Lung (tissue), 12 donors: ENCODE measurements around the gene DGKQ. TPM values are rescaled to one million over a fixed set of nuclear protein-coding genes. Genes with fewer than 3 reads are reported as not detected.

Experiments
- ATAC-seq: fragments of 200-7000 bp; cut with Tn5 transposase; one replicate; pipeline ENCODE4 v1.9.1; 2020; ENCODE audit warnings: moderate number of reproducible peaks; ENCODE audit not compliant: insufficient read depth, low FRiP score
- DNase-seq, 3 donors: peaks; one replicate each; pipeline ENCODE4 v3.0.0-alpha.2; 2013 to 2017
- H3K27ac ChIP-seq, 2 donors: one replicate each; pipeline ENCODE4 v1.5.1; 2013; ENCODE audit warnings: mild to moderate bottlenecking in 2 of 2, moderate library complexity in 2 of 2, control low read depth in 1 of 2, inconsistent platforms in 1 of 2, low read depth in 1 of 2, low read length in 1 of 2
- H3K27me3 ChIP-seq, 3 donors: one replicate each; pipeline ENCODE4 v1.5.1; 2013; ENCODE audit warnings: low read length in 2 of 3; ENCODE audit not compliant: control insufficient read depth in 3 of 3, insufficient read depth in 3 of 3
- H3K36me3 ChIP-seq, 4 donors: one replicate each; pipeline ENCODE4 v1.5.1; 2013; ENCODE audit warnings: low read length in 4 of 4, mild to moderate bottlenecking in 1 of 4, moderate library complexity in 1 of 4; ENCODE audit not compliant: control insufficient read depth in 4 of 4, insufficient read depth in 4 of 4
- H3K4me1 ChIP-seq, 5 donors: one replicate each; pipeline ENCODE4 v1.5.1; 2013; ENCODE audit warnings: low read length in 5 of 5, mild to moderate bottlenecking in 2 of 5, moderate library complexity in 1 of 5; ENCODE audit not compliant: control insufficient read depth in 5 of 5, insufficient read depth in 5 of 5
- H3K4me3 ChIP-seq: one replicate; pipeline ENCODE4 v1.5.1; 2013; ENCODE audit warnings: mild to moderate bottlenecking, control low read depth, moderate library complexity
- H3K9ac ChIP-seq, 2 donors: one replicate each; pipeline ENCODE4 v1.5.1; 2013; ENCODE audit warnings: low read length in 2 of 2, control low read depth in 1 of 2; ENCODE audit not compliant: insufficient read depth in 1 of 2
- H3K9me3 ChIP-seq, 4 donors: one replicate each; pipeline ENCODE4 v1.5.1; 2013; ENCODE audit warnings: low read length in 3 of 4, mild to moderate bottlenecking in 1 of 4, moderate library complexity in 1 of 4; ENCODE audit not compliant: control insufficient read depth in 4 of 4, insufficient read depth in 3 of 4
- WGBS, 2 donors: extraction: QIAGEN DNeasy Blood & Tissue Kit; methylation state at CpG; one replicate each; pipeline ENCODE4 v1.1.7; 2013; 5-methylcytosine and 5-hydroxymethylcytosine counted together
- polyA plus RNA-seq, 2 donors: library from polyadenylated mRNA; stranded (reverse); fragments of 200-250 nt; gene quantifications; one replicate each; pipeline ENCODE4 v1.2.1, GENCODE V29; 2013
- total RNA-seq, 2 donors: library from RNA; depleted of rRNA in 1 of 2; stranded (reverse); fragments of >200 nt in 1 of 2; gene quantifications; one replicate each; pipeline ENCODE4 v1.2.1, GENCODE V29; 2014 to 2021
- TF ChIP-seq, protein P1 (sequence below): IDR thresholded peaks from 2 replicates; pipeline ENCODE4 v1.5.1; 2012; ENCODE audit warnings: mild to moderate bottlenecking; ENCODE audit errors: control extremely low read depth, extremely low read depth
- donor health status: control.
- donor health status: control.
- donor health status: Bipolar disorder and iron deficiency.
- donor health status: healthy.
- donor health status: DM: yes; HTN: yes; CAD: no.

DGKQ gene
- total and polyA plus RNA-seq, 4 donors, result 5.9 to 19.1 (median 8.4) TPM

GRCh38 chr4:957231-957580, 16.2 kb downstream of the DGKQ start:
- Histone ChIP-seq H3K9ac (no peak overlapping the region), H3K27ac (no peak overlapping the region), H3K27me3 (no peaks in the 10 kb centered on the region), H3K4me1 (no peaks in the 10 kb centered on the region), H3K9me3 (no peaks in the 10 kb centered on the region), H3K4me3 (no peak overlapping the region), H3K36me3 (peaks cover 0 to 56% (median 4%) of the 10 kb centered on the region in 4 donors)
- DNase-seq (peak in 1 of 3 donors; percentile 7), ATAC-seq (no peak)
- 80 to 85% methylated on average over 8 of the region's 8 CpGs for WGBS, 2 donors
- TF ChIP-seq, protein P1, sequence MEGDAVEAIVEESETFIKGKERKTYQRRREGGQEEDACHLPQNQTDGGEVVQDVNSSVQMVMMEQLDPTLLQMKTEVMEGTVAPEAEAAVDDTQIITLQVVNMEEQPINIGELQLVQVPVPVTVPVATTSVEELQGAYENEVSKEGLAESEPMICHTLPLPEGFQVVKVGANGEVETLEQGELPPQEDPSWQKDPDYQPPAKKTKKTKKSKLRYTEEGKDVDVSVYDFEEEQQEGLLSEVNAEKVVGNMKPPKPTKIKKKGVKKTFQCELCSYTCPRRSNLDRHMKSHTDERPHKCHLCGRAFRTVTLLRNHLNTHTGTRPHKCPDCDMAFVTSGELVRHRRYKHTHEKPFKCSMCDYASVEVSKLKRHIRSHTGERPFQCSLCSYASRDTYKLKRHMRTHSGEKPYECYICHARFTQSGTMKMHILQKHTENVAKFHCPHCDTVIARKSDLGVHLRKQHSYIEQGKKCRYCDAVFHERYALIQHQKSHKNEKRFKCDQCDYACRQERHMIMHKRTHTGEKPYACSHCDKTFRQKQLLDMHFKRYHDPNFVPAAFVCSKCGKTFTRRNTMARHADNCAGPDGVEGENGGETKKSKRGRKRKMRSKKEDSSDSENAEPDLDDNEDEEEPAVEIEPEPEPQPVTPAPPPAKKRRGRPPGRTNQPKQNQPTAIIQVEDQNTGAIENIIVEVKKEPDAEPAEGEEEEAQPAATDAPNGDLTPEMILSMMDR, result no peak

DNA sequence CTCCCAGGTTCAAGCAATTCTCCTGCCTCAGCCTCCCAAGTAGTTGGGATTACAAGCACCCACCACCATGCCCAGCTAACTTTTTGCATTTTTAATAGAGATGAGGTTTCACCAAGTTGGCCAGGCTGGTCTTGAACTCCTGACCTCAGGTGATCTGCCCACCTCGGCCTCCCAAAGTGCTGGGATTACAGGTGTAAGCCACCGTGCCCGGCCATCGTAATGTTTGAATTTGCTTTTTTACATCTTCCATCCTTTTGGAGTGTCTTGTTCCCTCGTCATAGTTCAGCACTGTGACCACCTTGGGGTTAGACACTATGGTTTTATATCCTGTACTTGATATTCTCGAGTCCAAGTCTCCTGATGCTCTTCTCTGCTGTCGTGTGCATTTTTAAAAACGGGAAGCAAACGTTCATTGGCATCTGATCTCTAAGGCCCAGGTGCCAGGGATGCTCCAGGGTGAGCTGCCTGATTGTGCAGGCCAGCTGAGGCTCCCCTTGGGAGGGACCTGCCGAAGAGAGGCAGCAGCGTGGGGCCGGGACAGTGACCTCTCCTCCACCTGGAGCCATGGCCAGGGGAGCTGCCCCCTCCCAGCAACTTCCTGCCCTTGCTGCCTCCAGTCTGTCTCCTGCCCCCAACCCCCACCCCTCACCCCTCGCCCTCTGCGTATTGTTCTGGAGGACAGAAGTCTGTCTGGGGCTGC, 16.7 kb downstream of the DGKQ start:
- ATAC-seq (no peak), DNase-seq (no peak)
- H3K27ac ChIP-seq, result no peak overlapping the region
- TF ChIP-seq, protein P1, result no peak
- H3K9me3 ChIP-seq, result no peaks in the 10 kb centered on the region
- WGBS, 2 donors, result 85 to 91% methylated on average over 13 to 14 of the region's 14 CpGs
- H3K9ac ChIP-seq, result no peak overlapping the region
- no peak overlapping the region for H3K4me3 ChIP-seq
- no peaks in the 10 kb centered on the region for H3K27me3 ChIP-seq
- H3K36me3 ChIP-seq, result peaks cover 0 to 54% (median 4%) of the 10 kb centered on the region in 4 donors
- H3K4me1 ChIP-seq, result no peaks in the 10 kb centered on the region

DNA sequence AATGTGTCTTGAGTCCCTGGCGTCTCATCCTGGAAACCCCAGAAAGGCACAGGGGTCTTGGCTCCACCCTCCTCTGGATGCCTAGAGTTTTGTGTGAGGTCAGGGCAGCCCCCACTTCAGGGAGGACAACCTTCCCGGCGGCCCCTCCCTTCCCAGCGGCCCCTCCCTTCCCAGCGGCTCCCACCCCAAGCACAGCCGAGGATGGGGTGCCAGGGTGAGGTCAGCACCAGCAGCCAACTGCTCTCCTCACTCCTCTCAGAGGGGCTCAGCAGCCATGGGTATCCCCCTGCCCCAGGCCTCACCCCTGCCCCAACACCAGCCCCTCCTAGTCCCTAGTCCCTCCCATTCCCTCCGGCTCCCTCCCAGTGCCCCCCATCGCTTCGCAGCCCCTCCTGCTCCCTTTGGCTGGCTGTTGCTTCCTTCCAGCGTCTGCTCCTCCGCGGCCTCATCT, 17.4 kb downstream of the DGKQ start:
- Histone ChIP-seq H3K27ac (no peak overlapping the region), H3K36me3 (peaks cover 0 to 51% (median 4%) of the 10 kb centered on the region in 4 donors), H3K27me3 (no peaks in the 10 kb centered on the region), H3K4me3 (no peak overlapping the region), H3K9ac (no peak overlapping the region), H3K9me3 (no peaks in the 10 kb centered on the region), H3K4me1 (no peaks in the 10 kb centered on the region)
- DNase-seq (peak in 1 of 3 donors; percentile 11), ATAC-seq (no peak)
- TF ChIP-seq, protein P1, result no peak
- WGBS, 2 donors, result 79 to 85% methylated on average over 11 to 12 of the region's 12 CpGs
